ENCODE results near the gene CDADC1. TPM values are rescaled to one million over a fixed set of nuclear protein-coding genes. Genes with fewer than 3 reads are reported as not detected.
A peak's percentile ranks its signal among the peaks of the same experiment; 100 is the strongest.

CDADC1 gene
- total RNA-seq, 2 experiments from 2014 or later = 9.1 to 11.3 TPM

DNA sequence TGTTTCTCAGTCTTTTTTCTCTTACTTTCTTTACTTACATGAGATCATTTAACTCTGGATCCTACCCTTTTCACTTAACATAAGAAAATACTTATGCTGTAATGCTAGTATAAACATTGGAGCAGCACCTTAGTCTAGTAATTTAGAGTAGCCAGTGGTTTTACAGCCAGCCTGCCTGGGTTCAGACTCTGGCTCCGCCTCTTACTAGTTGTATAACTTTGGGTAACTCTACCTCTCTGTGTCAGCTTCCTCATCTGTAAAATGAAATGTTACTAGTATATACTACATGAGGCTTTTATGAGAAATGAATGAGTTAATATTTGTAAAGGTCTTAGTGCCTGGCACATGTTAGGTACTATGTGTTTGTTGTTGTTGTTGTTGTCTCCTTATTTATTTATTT is 5.6 kb downstream of the CDADC1 start:
- Histone ChIP-seq H3K9me3 (ENCODE audit: control insufficient read depth in 1 of 2, insufficient read depth in 1 of 2, low read length in 2 of 2) (no peaks in the 10 kb centered on the region), H3K4me3 (ENCODE audit: low read length) (no peak overlapping the region), H3K27ac (ENCODE audit: low read depth in 1 of 2, low read length in 2 of 2) (no peak overlapping the region), H3K4me1 (ENCODE audit: insufficient read depth, low read length) (peaks cover 21% of the 10 kb centered on the region), H3K27me3 (ENCODE audit: control insufficient read depth in 1 of 2, insufficient read depth in 2 of 2, low read length in 2 of 2) (no peaks in the 10 kb centered on the region), H3K36me3 (ENCODE audit: insufficient read depth, low read length) (peaks cover 21% of the 10 kb centered on the region)
- H3K4me3 Mint-ChIP-seq = no peak overlapping the region
- DNase-seq (no peak), ATAC-seq (ENCODE audit: poor library complexity) (no peak)
- CTCF ChIA-PET = interaction anchor here (1.9 kb wide), 1 partner anchor 13 kb away, joined by 4 read pairs; no protein-coding TSS in a partner anchor
- H3K36me3 Mint-ChIP-seq (ENCODE audit: low read depth) = peaks cover 57% of the 10 kb centered on the region
- TF ChIP-seq, protein P1, sequence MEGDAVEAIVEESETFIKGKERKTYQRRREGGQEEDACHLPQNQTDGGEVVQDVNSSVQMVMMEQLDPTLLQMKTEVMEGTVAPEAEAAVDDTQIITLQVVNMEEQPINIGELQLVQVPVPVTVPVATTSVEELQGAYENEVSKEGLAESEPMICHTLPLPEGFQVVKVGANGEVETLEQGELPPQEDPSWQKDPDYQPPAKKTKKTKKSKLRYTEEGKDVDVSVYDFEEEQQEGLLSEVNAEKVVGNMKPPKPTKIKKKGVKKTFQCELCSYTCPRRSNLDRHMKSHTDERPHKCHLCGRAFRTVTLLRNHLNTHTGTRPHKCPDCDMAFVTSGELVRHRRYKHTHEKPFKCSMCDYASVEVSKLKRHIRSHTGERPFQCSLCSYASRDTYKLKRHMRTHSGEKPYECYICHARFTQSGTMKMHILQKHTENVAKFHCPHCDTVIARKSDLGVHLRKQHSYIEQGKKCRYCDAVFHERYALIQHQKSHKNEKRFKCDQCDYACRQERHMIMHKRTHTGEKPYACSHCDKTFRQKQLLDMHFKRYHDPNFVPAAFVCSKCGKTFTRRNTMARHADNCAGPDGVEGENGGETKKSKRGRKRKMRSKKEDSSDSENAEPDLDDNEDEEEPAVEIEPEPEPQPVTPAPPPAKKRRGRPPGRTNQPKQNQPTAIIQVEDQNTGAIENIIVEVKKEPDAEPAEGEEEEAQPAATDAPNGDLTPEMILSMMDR (IDR thresholded peaks at IDR 0.05) = no peak
- no peak overlapping the region for H3K27ac Mint-ChIP-seq
- intact Hi-C loops (cut with DNase I, micrococcal nuclease) = no loop called here
- H3K9me3 Mint-ChIP-seq = no peaks in the 10 kb centered on the region
- peaks cover 84% of the 10 kb centered on the region for H3K4me1 Mint-ChIP-seq (ENCODE audit: low read depth)
- no peaks in the 10 kb centered on the region for H3K27me3 Mint-ChIP-seq
- POLR2A ChIA-PET = no interaction called here

DNA sequence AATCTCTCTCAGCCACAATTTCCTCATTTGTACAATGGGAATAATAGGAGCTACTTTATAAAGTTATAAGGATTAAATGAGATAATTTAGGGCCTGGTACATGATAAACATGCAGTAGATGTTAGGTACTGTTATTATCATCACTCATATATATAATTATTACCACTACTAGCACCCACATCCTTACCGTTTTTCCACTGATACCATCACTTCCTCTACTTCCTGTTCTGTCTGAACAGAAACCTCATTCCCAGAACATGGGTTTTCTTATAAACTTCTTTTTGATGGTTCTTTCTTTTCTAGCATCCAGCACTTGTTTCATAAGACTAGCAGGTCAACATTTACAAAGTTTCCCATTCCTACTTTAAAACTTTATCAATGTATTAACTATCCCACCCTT is 6.3 kb downstream of the CDADC1 start:
- Mint-ChIP-seq H3K27ac (peak overlapping the region; percentile 65), H3K4me3 (no peak overlapping the region), H3K27me3 (no peaks in the 10 kb centered on the region), H3K9me3 (no peaks in the 10 kb centered on the region), H3K4me1 (ENCODE audit: low read depth) (peaks cover 81% of the 10 kb centered on the region), H3K36me3 (ENCODE audit: low read depth) (peaks cover 55% of the 10 kb centered on the region)
- TF ChIP-seq, protein P1 (IDR thresholded peaks at IDR 0.05) = no peak
- DNase-seq (peak in 1 of 14 experiments; percentile 16), ATAC-seq (ENCODE audit: poor library complexity) (no peak)
- POLR2A ChIA-PET = no interaction called here
- Histone ChIP-seq H3K36me3 (ENCODE audit: insufficient read depth, low read length) (peaks cover 21% of the 10 kb centered on the region), H3K9me3 (ENCODE audit: control insufficient read depth in 1 of 2, insufficient read depth in 1 of 2, low read length in 2 of 2) (no peaks in the 10 kb centered on the region), H3K4me1 (ENCODE audit: insufficient read depth, low read length) (peaks cover 15% of the 10 kb centered on the region), H3K27me3 (ENCODE audit: control insufficient read depth in 1 of 2, insufficient read depth in 2 of 2, low read length in 2 of 2) (no peaks in the 10 kb centered on the region), H3K27ac (ENCODE audit: low read depth in 1 of 2, low read length in 2 of 2) (no peak overlapping the region), H3K4me3 (ENCODE audit: low read length) (no peak overlapping the region)
- intact Hi-C loops (cut with DNase I, micrococcal nuclease) = no loop called here
- CTCF ChIA-PET = no interaction called here

DNA sequence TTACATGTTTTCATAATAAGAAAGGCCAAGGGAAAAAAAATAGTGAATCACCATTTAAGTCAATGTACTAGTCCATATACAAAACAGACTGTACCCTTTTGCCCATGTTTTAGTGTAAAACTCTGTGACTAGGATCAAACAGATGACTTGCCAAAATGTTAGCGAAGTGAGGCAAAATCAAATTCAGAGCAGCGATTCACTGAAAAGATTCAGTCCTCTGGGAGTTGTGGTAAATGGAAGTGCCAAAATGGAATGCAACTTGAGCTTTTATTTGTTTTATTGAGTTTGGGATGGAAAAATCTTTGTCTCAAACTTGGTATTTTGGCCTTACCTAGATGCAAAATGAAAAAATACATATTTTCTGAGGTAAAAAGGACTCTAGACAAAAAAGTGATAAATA is 9.1 kb downstream of the CDADC1 start:
- Histone ChIP-seq H3K27me3 (ENCODE audit: control insufficient read depth in 1 of 2, insufficient read depth in 2 of 2, low read length in 2 of 2) (no peaks in the 10 kb centered on the region), H3K36me3 (ENCODE audit: insufficient read depth, low read length) (peaks cover 44% of the 10 kb centered on the region), H3K4me1 (ENCODE audit: insufficient read depth, low read length) (peaks cover 8% of the 10 kb centered on the region), H3K9me3 (ENCODE audit: control insufficient read depth in 1 of 2, insufficient read depth in 1 of 2, low read length in 2 of 2) (no peaks in the 10 kb centered on the region), H3K4me3 (ENCODE audit: low read length) (no peak overlapping the region), H3K27ac (ENCODE audit: low read depth in 1 of 2, low read length in 2 of 2) (no peak overlapping the region)
- POLR2A ChIA-PET = interaction anchor here (2.8 kb wide), 1 partner anchor 9 kb away, joined by 26 read pairs; the partner anchor contains the start of gene CDADC1
- DNase-seq = no peak
- no peak for ATAC-seq (ENCODE audit: poor library complexity)
- no peaks in the 10 kb centered on the region for H3K9me3 Mint-ChIP-seq
- H3K27ac Mint-ChIP-seq = peak overlapping the region; percentile 82
- peak overlapping the region; percentile 64 for H3K4me3 Mint-ChIP-seq
- no peaks in the 10 kb centered on the region for H3K27me3 Mint-ChIP-seq
- peaks cover 77% of the 10 kb centered on the region for H3K36me3 Mint-ChIP-seq (ENCODE audit: low read depth)
- intact Hi-C loops (cut with DNase I, micrococcal nuclease) = no loop called here
- H3K4me1 Mint-ChIP-seq (ENCODE audit: low read depth) = peaks cover 58% of the 10 kb centered on the region
- TF ChIP-seq, protein P1 (IDR thresholded peaks at IDR 0.05) = no peak
- CTCF ChIA-PET = no interaction called here

All from CD4-positive, alpha-beta T cell (primary cell).